ENCODE results near the gene HSPE1.

- TF ChIP-seq CTCF (IDR thresholded peaks at IDR 0.05) (no peak), POLR2A (IDR thresholded peaks at IDR 0.05) (no peak)
Observed at GRCh38 chr2:197517150-197517549, 17.0 kb downstream of the HSPE1 start.
